Trophoblast cell (in vitro differentiated cells and primary cell): Measurements from ENCODE around the gene CHCHD6.

Experiments
- DNase-seq, 2 donors: peaks; one replicate each; pipeline ENCODE4 v3.0.0-alpha.2; 2016
- H2AFZ ChIP-seq: 2 replicates; pipeline ENCODE4 v1.6.1; 2013; ENCODE audit warnings: low read length, moderate library complexity, mild to moderate bottlenecking; ENCODE audit not compliant: insufficient read depth, poor library complexity
- H2AK5ac ChIP-seq: 2 replicates; pipeline ENCODE4 v1.6.1; 2013; ENCODE audit warnings: mild to moderate bottlenecking, low read length
- H2BK120ac ChIP-seq: 2 replicates; pipeline ENCODE4 v1.6.1; 2013; ENCODE audit warnings: low read length, mild to moderate bottlenecking, moderate library complexity; ENCODE audit not compliant: insufficient read depth, poor library complexity
- H2BK12ac ChIP-seq: 2 replicates; pipeline ENCODE4 v1.6.1; 2013; ENCODE audit warnings: mild to moderate bottlenecking, low read length, moderate library complexity
- H2BK5ac ChIP-seq: 2 replicates; pipeline ENCODE4 v1.6.1; 2013; ENCODE audit warnings: low read length, low read depth, moderate library complexity, mild to moderate bottlenecking; ENCODE audit not compliant: poor library complexity
- H3K14ac ChIP-seq: 2 replicates; pipeline ENCODE4 v1.6.1; 2013; ENCODE audit warnings: mild to moderate bottlenecking, low read length
- H3K18ac ChIP-seq: 2 replicates; pipeline ENCODE4 v1.6.1; 2013; ENCODE audit warnings: mild to moderate bottlenecking, low read length
- H3K23ac ChIP-seq: 2 replicates; pipeline ENCODE4 v1.6.1; 2013; ENCODE audit warnings: low read length
- H3K27ac ChIP-seq: 2 replicates; pipeline ENCODE4 v1.5.1; 2013; ENCODE audit warnings: low read depth, mild to moderate bottlenecking, inconsistent platforms, low read length, moderate library complexity
- H3K27me3 ChIP-seq: 2 replicates; pipeline ENCODE4 v1.6.1; 2013; ENCODE audit warnings: inconsistent platforms, mild to moderate bottlenecking, low read length, moderate library complexity; ENCODE audit not compliant: insufficient read depth
- H3K36me3 ChIP-seq, 2 experiments: 1 replicate in 1 of 2; 2 replicates in 1 of 2; pipeline ENCODE4 v1.6.1; 2013; ENCODE audit warnings: low read length in 2 of 2, mild to moderate bottlenecking in 2 of 2, moderate library complexity in 1 of 2; ENCODE audit not compliant: insufficient read depth in 2 of 2, control insufficient read depth in 1 of 2
- H3K4ac ChIP-seq: 2 replicates; pipeline ENCODE4 v1.6.1; 2013; ENCODE audit warnings: low read depth, mild to moderate bottlenecking, low read length, moderate library complexity
- H3K4me1 ChIP-seq, 2 experiments: 1 replicate in 1 of 2; 2 replicates in 1 of 2; pipeline ENCODE4 v1.6.1; 2013; ENCODE audit warnings: low read length in 2 of 2, mild to moderate bottlenecking in 2 of 2, moderate library complexity in 1 of 2; ENCODE audit not compliant: insufficient read depth in 2 of 2, control insufficient read depth in 1 of 2
- H3K4me2 ChIP-seq: 2 replicates; pipeline ENCODE4 v1.6.1; 2013; ENCODE audit warnings: inconsistent platforms, mild to moderate bottlenecking, low read length, moderate library complexity
- H3K4me3 ChIP-seq: 2 replicates; pipeline ENCODE4 v1.5.1; 2013; ENCODE audit warnings: mild to moderate bottlenecking, low read depth, low read length, inconsistent platforms
- H3K79me1 ChIP-seq: one replicate; pipeline ENCODE4 v1.6.1; 2013; ENCODE audit warnings: low read length
- H3K79me2 ChIP-seq: 2 replicates; pipeline ENCODE4 v1.6.1; 2013; ENCODE audit warnings: low read length, mild to moderate bottlenecking; ENCODE audit not compliant: control insufficient read depth, insufficient read depth, poor library complexity
- H3K9ac ChIP-seq: 2 replicates; pipeline ENCODE4 v1.6.1; 2013; ENCODE audit warnings: mild to moderate bottlenecking, low read length
- H3K9me3 ChIP-seq: 2 replicates; pipeline ENCODE4 v1.6.1; 2013; ENCODE audit warnings: low read depth, mild to moderate bottlenecking, control low read depth, inconsistent platforms, low read length; ENCODE audit not compliant: insufficient read depth
- H4K12ac ChIP-seq: 2 replicates; pipeline ENCODE4 v1.6.1; 2013; ENCODE audit warnings: low read depth, mild to moderate bottlenecking, low read length, moderate library complexity
- H4K8ac ChIP-seq: 2 replicates; pipeline ENCODE4 v1.6.1; 2013; ENCODE audit warnings: low read depth, mild to moderate bottlenecking, low read length, moderate library complexity
- H4K91ac ChIP-seq: one replicate; pipeline ENCODE4 v1.6.1; 2013; ENCODE audit warnings: low read depth, mild to moderate bottlenecking, low read length, moderate library complexity
- WGBS: extraction: QIAGEN DNeasy Blood & Tissue Kit; methylation state at CpG from one replicate; pipeline ENCODE4 v1.1.7; 2013; ENCODE audit warnings: missing lambda C conversion rate; ENCODE audit not compliant: insufficient read length, insufficient coverage; ENCODE audit errors: extremely low coverage; 5-methylcytosine and 5-hydroxymethylcytosine counted together

Gene CHCHD6

DNA sequence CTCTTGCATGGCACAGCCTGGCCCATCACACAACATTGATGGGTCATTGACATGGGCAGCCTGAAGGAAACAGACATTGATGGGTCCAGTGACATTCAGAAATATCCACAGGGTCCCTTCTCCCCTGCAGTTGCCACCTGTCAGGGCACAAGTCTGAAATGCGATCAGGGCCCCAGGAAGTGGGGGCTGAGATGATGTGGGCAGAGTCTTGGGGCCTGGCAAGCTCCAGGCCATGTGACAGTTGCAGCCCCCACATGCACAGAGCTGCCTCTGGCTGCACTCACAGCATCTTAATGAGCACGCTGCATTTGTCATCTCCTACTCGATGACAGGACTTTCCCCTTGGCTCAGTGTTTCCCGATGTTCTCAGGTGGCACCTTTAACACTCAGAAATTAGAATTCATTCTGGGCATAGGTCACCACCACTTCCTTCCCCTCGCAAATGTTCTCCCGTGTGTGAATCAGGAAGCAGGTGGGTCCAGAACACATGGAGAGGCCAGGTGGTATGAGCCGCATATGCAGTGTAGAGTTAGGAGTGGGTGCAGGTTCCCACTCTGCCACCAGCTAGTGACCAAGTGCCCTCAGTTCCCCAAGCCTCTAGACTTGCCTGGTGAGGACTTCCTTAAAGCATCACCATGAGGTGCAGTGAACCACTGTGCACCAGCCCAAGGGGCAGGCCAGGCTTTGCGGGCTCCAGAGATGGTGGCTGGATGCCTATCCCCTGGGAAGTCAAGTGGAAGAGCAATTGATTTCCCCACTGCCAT lies 47.5 kb upstream of the CHCHD6 start:
- Histone ChIP-seq H3K79me1 (peaks cover 5% of the 10 kb centered on the region), H2BK12ac (no peak overlapping the region), H2AK5ac (no peak overlapping the region), H3K18ac (no peak overlapping the region), H3K4ac (no peak overlapping the region), H3K27me3 (peaks cover 3% of the 10 kb centered on the region), H2BK120ac (no peak overlapping the region), H3K79me2 (peaks cover 4% of the 10 kb centered on the region), H3K4me2 (no peak overlapping the region), H3K27ac (no peak overlapping the region), H2AFZ (no peak overlapping the region), H4K12ac (no peak overlapping the region), H3K9me3 (peaks cover 8% of the 10 kb centered on the region), H4K91ac (no peak overlapping the region), H2BK5ac (no peak overlapping the region), H3K4me1 (peaks cover 0 to 3% of the 10 kb centered on the region in 2 experiments), H3K9ac (no peak overlapping the region), H3K4me3 (no peak overlapping the region), H3K23ac (no peak overlapping the region), H3K36me3 (no peaks in the 10 kb centered on the region), H4K8ac (no peak overlapping the region), H3K14ac (no peak overlapping the region)
- no CpG with 5 or more reads among the region's 8 CpGs for WGBS
- no peak for DNase-seq

DNA sequence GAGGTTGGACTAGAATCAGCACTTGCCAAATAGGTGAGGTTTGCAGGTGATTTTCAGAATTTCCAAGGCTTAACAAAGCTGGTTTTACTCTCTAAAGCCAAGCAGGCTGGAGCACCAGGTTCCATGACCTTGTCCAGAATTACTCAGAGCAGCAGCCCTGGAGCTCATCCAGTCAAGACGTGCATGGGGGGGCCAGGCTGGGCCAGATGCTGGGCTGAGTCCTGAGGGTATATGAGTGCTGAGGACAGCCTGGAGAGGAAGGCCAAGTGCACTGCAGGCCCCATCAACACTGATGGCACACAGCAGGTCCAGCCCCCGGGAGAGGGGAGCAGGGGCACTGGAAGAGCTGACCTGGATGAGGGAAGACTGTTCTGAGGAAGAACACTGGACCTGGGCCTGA lies 46.1 kb upstream of the CHCHD6 start:
- peaks cover 5% of the 10 kb centered on the region for H3K79me1 ChIP-seq
- H3K27ac ChIP-seq: no peak overlapping the region
- no peak overlapping the region for H4K91ac ChIP-seq
- no peak overlapping the region for H3K4ac ChIP-seq
- H3K9me3 ChIP-seq: peaks cover 6% of the 10 kb centered on the region
- H2BK120ac ChIP-seq: no peak overlapping the region
- no peak overlapping the region for H3K4me2 ChIP-seq
- H3K18ac ChIP-seq: no peak overlapping the region
- H3K23ac ChIP-seq: no peak overlapping the region
- no peak overlapping the region for H2AK5ac ChIP-seq
- H2AFZ ChIP-seq: no peak overlapping the region
- H3K36me3 ChIP-seq: no peaks in the 10 kb centered on the region
- H4K8ac ChIP-seq: no peak overlapping the region
- no peak overlapping the region for H3K9ac ChIP-seq
- DNase-seq: no peak
- WGBS: no CpG with 5 or more reads among the region's 2 CpGs
- no peak overlapping the region for H2BK12ac ChIP-seq
- peaks cover 4% of the 10 kb centered on the region for H3K79me2 ChIP-seq
- H3K4me3 ChIP-seq: no peak overlapping the region
- H3K27me3 ChIP-seq: peaks cover 5% of the 10 kb centered on the region
- no peak overlapping the region for H3K14ac ChIP-seq
- H3K4me1 ChIP-seq: peaks cover 0 to 3% of the 10 kb centered on the region in 2 experiments
- no peak overlapping the region for H2BK5ac ChIP-seq
- no peak overlapping the region for H4K12ac ChIP-seq

DNA sequence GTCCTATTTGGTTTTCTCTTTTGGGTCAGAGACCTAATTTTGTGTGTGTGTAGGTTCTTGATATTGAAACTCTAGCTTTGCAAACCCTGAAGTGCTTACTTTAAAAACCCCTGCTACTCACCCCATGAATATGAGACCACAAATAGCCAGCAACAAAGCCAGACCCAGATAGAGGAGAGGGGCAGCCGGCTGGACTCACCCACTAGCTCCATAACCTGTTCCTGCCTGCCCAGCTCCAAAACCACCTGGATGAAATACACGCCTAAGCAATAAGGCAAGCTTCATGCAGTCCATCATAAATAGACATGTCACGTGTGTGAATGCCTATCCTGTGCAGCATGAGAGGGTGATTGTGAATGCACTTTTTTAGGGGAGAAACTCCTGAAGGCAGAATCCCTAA lies 45.5 kb upstream of the CHCHD6 start:
- H3K4me1 ChIP-seq: peaks cover 0 to 3% of the 10 kb centered on the region in 2 experiments
- WGBS: no CpG with 5 or more reads among the region's 3 CpGs
- no peak overlapping the region for H2BK120ac ChIP-seq
- no peak overlapping the region for H4K8ac ChIP-seq
- H3K36me3 ChIP-seq: no peaks in the 10 kb centered on the region
- no peak overlapping the region for H3K18ac ChIP-seq
- H3K9ac ChIP-seq: no peak overlapping the region
- H3K79me2 ChIP-seq: peaks cover 4% of the 10 kb centered on the region
- no peak overlapping the region for H3K4ac ChIP-seq
- no peak overlapping the region for H4K12ac ChIP-seq
- H2AFZ ChIP-seq: no peak overlapping the region
- H2BK12ac ChIP-seq: no peak overlapping the region
- no peak for DNase-seq
- H3K9me3 ChIP-seq: peaks cover 8% of the 10 kb centered on the region
- H2BK5ac ChIP-seq: no peak overlapping the region
- H3K4me2 ChIP-seq: no peak overlapping the region
- no peak overlapping the region for H3K23ac ChIP-seq
- H3K4me3 ChIP-seq: no peak overlapping the region
- H3K14ac ChIP-seq: no peak overlapping the region
- no peak overlapping the region for H2AK5ac ChIP-seq
- no peak overlapping the region for H4K91ac ChIP-seq
- peaks cover 5% of the 10 kb centered on the region for H3K27me3 ChIP-seq
- H3K27ac ChIP-seq: no peak overlapping the region
- peaks cover 5% of the 10 kb centered on the region for H3K79me1 ChIP-seq

DNA sequence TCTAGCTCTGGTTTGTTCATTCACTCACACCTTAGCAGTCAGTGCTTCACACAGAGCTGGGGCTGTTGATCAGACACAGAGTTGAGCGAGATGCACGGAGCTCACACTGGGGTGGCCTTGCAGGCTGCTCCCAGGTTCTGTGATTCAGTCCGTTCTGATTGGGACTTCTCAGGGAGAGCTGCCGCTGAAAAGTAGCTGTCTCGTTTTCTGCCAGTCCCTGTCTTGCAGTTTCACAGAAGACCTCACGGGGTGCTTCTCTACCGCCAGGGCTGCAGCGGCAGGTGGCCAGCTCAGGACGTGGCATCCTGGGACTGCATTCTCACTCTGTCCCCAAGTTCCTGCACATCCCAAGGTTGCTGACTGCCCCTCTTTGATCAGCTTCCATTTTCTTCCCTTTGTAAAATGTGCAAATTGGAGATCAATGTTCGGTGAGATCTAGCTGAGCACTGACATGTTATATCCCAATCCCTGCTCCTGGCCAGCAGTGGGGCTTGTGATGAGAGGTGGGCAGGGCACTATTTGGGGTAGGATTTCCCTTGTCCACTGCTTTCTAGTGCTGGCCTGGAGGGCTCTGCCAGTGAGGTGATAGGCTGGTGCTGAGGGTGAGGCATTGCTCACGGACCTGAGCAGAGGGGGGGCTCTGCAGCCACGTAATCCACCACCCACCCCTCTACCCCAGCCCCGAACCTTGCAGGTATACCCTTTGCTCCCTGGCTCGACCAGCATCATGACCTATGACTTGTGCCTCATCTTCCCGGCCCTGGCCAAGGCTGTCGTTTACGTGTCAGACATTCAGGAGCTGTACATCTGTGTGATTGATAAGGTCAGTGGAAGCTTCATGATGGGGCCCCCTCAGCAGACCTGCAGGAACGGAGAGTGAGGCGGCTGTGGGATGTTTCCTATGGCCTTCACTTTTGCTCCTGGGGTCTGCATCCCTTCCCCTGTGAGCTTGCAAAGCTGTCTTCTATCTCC lies 43.8 kb upstream of the CHCHD6 start:
- no peaks in the 10 kb centered on the region for H3K79me2 ChIP-seq
- no peak overlapping the region for H4K91ac ChIP-seq
- H3K14ac ChIP-seq: no peak overlapping the region
- no peak overlapping the region for H3K18ac ChIP-seq
- H3K27ac ChIP-seq: no peak overlapping the region
- H3K9ac ChIP-seq: no peak overlapping the region
- no peak overlapping the region for H3K4me2 ChIP-seq
- H2AK5ac ChIP-seq: no peak overlapping the region
- H3K79me1 ChIP-seq: no peaks in the 10 kb centered on the region
- H2BK5ac ChIP-seq: no peak overlapping the region
- peaks cover 2% of the 10 kb centered on the region for H3K27me3 ChIP-seq
- no CpG with 5 or more reads among the region's 19 CpGs for WGBS
- DNase-seq: peak in 1 of 2 donors; percentile 14
- no peaks in the 10 kb centered on the region for H3K4me1 ChIP-seq
- no peak overlapping the region for H3K23ac ChIP-seq
- no peak overlapping the region for H2AFZ ChIP-seq
- H3K36me3 ChIP-seq: no peaks in the 10 kb centered on the region
- H2BK120ac ChIP-seq: no peak overlapping the region
- H4K8ac ChIP-seq: no peak overlapping the region
- no peak overlapping the region for H3K4ac ChIP-seq
- no peak overlapping the region for H3K4me3 ChIP-seq
- no peak overlapping the region for H2BK12ac ChIP-seq
- no peak overlapping the region for H4K12ac ChIP-seq
- peaks cover 10% of the 10 kb centered on the region for H3K9me3 ChIP-seq
